Activated CD4-positive, alpha-beta memory T cell treated with anti-CD3 and anti-CD28 coated beads, Interleukin-2, amount 10 ng/mL, durations not matched to agents 7 days and 5 days (primary cell): ENCODE data around the gene SPANXN4. TPM values are rescaled to one million over a fixed set of nuclear protein-coding genes. Genes with fewer than 3 reads are reported as not detected.

Experiments used
- CTCF ChIA-PET: fragments of 350-600 bp; sonication (Branson Sonifier 250); formaldehyde crosslinking; loops from one replicate; lab custom pipeline; 2021; ENCODE audit warnings: antibody characterized with exemption, inconsistent platforms; lab: Charles Lee
- POLR2A ChIA-PET: fragments of 350-600 bp; sonication (Branson Sonifier 250); formaldehyde crosslinking; loops from one replicate; lab custom pipeline; 2021; ENCODE audit warnings: antibody characterized with exemption; lab: Charles Lee
- DNase-seq: peaks from one replicate; pipeline ENCODE4 v3.0.0-alpha.2; 2020
- H3K27ac Mint-ChIP-seq: one replicate; pipeline ENCODE4 v1.8.0; 2021; ENCODE audit warnings: mild to moderate bottlenecking, mixed read lengths
- H3K27me3 Mint-ChIP-seq: one replicate; pipeline ENCODE4 v1.8.0; 2021; ENCODE audit warnings: mixed read lengths
- H3K36me3 Mint-ChIP-seq: one replicate; pipeline ENCODE4 v1.8.0; 2021; ENCODE audit warnings: low read depth, mixed read lengths
- H3K4me1 Mint-ChIP-seq: one replicate; pipeline ENCODE4 v1.8.0; 2021; ENCODE audit warnings: mixed read lengths
- H3K4me3 Mint-ChIP-seq: one replicate; pipeline ENCODE4 v1.8.0; 2021; ENCODE audit warnings: mild to moderate bottlenecking, mixed read lengths
- H3K9me3 Mint-ChIP-seq: one replicate; pipeline ENCODE4 v1.8.0; 2021; ENCODE audit warnings: mixed read lengths
- total RNA-seq, 2 experiments: library from RNA; stranded (reverse); gene quantifications; one replicate each; pipeline ENCODE4 v1.2.3, GENCODE V29; 2021

SPANXN4 gene
- total RNA-seq, 2 experiments from 2014 or later = not detected

DNA sequence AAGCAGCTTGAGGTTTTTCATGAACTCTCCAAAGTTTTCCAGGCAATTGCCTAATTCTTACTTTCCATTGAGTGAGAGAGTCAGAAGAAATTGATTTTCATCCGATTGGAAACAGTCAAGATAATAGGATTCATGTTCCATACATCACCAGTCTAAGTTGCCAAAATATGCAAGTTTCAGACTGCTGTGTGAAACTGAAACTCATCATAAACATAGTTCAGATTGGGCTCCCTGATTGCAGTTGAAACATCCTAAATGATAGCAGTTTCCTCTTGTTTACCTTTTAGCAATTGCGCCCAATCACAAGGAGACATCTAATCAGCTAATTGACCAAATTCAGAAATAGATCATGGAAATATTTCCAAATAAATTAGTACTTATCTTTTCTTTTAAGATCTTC is 56.8 kb downstream of the SPANXN4 start:
- Mint-ChIP-seq H3K36me3 (no peaks in the 10 kb centered on the region), H3K4me1 (no peaks in the 10 kb centered on the region), H3K27me3 (no peaks in the 10 kb centered on the region), H3K27ac (no peak overlapping the region), H3K4me3 (no peak overlapping the region), H3K9me3 (peaks cover 4% of the 10 kb centered on the region)
- CTCF ChIA-PET = no interaction called here
- no peak for DNase-seq
- POLR2A ChIA-PET = no interaction called here
